ENCODE results near the gene PACS1.

The PACS1 gene

DNA sequence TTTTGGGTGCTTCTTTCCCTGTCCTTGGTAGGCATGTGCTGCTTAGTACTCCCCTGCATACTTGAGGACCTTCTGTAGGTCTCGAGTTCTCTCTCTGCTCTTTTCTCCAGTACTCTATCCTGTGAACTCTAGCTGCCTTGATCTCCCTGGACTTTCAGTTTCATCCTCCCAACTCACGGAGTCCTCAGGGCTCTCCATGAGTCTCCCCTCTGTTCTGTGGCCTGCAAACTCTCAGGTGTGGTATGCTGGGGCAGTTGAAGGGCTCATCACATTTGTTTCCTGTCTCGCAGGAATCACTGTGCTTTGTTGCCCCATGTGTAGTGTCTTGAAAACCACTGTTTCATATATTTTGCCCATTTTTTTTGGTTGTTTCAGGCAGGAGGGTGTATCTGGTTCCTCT, 3.3 kb upstream of the PACS1 start:
- peaks cover 23% of the 10 kb centered on the region for H3K4me1 ChIP-seq (ENCODE audit: insufficient read depth, low read length, severe bottlenecking)
- no peak overlapping the region for H2AFZ ChIP-seq (ENCODE audit: low read length)
- H3K27me3 ChIP-seq (ENCODE audit: insufficient read depth, low read length): no peaks in the 10 kb centered on the region
- no peaks in the 10 kb centered on the region for H4K20me1 ChIP-seq (ENCODE audit: insufficient read depth, low read length)
- H3K79me2 ChIP-seq (ENCODE audit: insufficient read depth, low read length): peaks cover 9% of the 10 kb centered on the region
- H3K4me3 ChIP-seq (ENCODE audit: low read depth, low read length, poor library complexity, severe bottlenecking): no peak overlapping the region
- 0 out of 2 replicates have a peak, but pooled peaks cover 5% of the 10 kb centered on the region for H3K9me3 ChIP-seq (ENCODE audit: low read length)
- H3K9ac ChIP-seq (ENCODE audit: low read length): no peak overlapping the region
- H3F3A ChIP-seq (ENCODE audit: insufficient read depth, low read length): peaks cover 11% of the 10 kb centered on the region
- no peaks in the 10 kb centered on the region for H3K9me2 ChIP-seq (ENCODE audit: low read depth, low read length)
- no peak overlapping the region for H3K4me2 ChIP-seq (ENCODE audit: low read length)
- H3K36me3 ChIP-seq (ENCODE audit: insufficient read depth, low read length): peaks cover 74% of the 10 kb centered on the region
- TF ChIP-seq, protein P1, sequence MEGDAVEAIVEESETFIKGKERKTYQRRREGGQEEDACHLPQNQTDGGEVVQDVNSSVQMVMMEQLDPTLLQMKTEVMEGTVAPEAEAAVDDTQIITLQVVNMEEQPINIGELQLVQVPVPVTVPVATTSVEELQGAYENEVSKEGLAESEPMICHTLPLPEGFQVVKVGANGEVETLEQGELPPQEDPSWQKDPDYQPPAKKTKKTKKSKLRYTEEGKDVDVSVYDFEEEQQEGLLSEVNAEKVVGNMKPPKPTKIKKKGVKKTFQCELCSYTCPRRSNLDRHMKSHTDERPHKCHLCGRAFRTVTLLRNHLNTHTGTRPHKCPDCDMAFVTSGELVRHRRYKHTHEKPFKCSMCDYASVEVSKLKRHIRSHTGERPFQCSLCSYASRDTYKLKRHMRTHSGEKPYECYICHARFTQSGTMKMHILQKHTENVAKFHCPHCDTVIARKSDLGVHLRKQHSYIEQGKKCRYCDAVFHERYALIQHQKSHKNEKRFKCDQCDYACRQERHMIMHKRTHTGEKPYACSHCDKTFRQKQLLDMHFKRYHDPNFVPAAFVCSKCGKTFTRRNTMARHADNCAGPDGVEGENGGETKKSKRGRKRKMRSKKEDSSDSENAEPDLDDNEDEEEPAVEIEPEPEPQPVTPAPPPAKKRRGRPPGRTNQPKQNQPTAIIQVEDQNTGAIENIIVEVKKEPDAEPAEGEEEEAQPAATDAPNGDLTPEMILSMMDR (IDR thresholded peaks at IDR 0.05; ENCODE audit: low read length): no peak
- TF ChIP-seq EZH2 (IDR thresholded peaks at IDR 0.05; ENCODE audit: borderline replicate concordance, low read length): no peak
- H3K27ac ChIP-seq (ENCODE audit: low read depth, low read length, poor library complexity, severe bottlenecking): no peak overlapping the region

DNA sequence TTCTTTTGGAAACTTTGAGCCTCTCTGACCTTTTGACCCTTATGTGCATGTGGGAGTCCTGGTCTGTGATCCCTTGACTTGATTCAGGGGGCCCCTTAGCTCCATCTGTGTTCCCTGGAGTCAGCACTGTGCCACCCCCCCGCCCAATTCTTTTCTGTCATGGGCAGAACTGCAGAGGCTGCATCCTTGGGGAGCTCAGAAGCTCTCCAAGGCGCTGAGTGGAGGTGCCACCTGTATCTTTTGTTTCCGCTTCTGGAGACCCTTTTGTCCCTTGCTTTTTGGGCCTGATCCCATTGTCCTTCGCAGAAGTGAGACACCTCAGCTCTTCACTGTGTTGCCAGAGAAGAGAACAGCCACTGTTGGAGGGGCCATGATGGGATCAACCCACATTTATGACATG, 2.4 kb upstream of the PACS1 start:
- Histone ChIP-seq H4K20me1 (ENCODE audit: insufficient read depth, low read length) (no peaks in the 10 kb centered on the region), H3K9me2 (ENCODE audit: low read depth, low read length) (no peaks in the 10 kb centered on the region), H3K36me3 (ENCODE audit: insufficient read depth, low read length) (peaks cover 68% of the 10 kb centered on the region), H2AFZ (ENCODE audit: low read length) (no peak overlapping the region), H3K9ac (ENCODE audit: low read length) (no peak overlapping the region), H3K79me2 (ENCODE audit: insufficient read depth, low read length) (peaks cover 14% of the 10 kb centered on the region), H3K4me3 (ENCODE audit: low read depth, low read length, poor library complexity, severe bottlenecking) (no peak overlapping the region), H3K4me1 (ENCODE audit: insufficient read depth, low read length, severe bottlenecking) (peaks cover 32% of the 10 kb centered on the region), H3K4me2 (ENCODE audit: low read length) (no peak overlapping the region), H3K9me3 (ENCODE audit: low read length) (0 out of 2 replicates have a peak, but pooled peaks cover 5% of the 10 kb centered on the region), H3K27me3 (ENCODE audit: insufficient read depth, low read length) (no peaks in the 10 kb centered on the region), H3K27ac (ENCODE audit: low read depth, low read length, poor library complexity, severe bottlenecking) (no peak overlapping the region), H3F3A (ENCODE audit: insufficient read depth, low read length) (peaks cover 11% of the 10 kb centered on the region)
- no peak for TF ChIP-seq EZH2 (IDR thresholded peaks at IDR 0.05; ENCODE audit: borderline replicate concordance, low read length)
- TF ChIP-seq, protein P1 (IDR thresholded peaks at IDR 0.05; ENCODE audit: low read length): no peak

DNA sequence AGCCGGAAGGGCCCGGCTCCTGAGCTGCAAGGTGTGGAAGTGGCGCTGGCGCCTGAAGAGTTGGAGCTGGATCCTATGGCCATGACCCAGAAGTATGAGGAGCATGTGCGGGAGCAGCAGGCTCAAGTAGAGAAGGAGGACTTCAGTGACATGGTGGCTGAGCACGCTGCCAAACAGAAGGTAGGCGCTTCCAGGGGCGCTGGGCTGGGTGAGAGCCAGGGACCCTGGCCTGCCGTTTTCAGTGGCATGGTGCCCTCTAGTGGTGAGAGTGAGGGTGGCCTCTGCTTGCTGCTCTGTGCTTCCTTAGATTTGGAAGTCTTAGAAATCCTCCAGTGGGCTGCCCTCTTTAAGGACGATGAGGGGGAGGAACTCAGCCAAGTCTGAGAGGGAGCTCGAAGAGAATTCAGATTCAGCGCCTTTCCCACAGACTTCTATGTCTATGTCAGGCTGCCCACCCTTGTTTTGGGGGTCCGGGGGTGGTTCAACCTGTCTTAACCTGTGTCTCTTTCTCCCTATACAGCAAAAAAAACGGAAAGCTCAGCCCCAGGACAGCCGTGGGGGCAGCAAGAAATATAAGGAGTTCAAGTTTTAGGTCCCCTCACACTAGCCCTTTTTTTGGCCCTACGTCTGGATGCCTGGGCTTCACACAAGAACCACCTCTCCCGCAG, 1.8 kb upstream of the PACS1 start:
- Histone ChIP-seq H3F3A (ENCODE audit: insufficient read depth, low read length) (peaks cover 11% of the 10 kb centered on the region; the same call in 1 of the 2 replicates), H3K9ac (ENCODE audit: low read length) (no peak overlapping the region; the same call in 1 of the 2 replicates), H3K79me2 (ENCODE audit: insufficient read depth, low read length) (peaks cover 15% of the 10 kb centered on the region), H3K27me3 (ENCODE audit: insufficient read depth, low read length) (no peaks in the 10 kb centered on the region), H2AFZ (ENCODE audit: low read length) (no peak overlapping the region), H3K9me2 (ENCODE audit: low read depth, low read length) (no peaks in the 10 kb centered on the region), H3K9me3 (ENCODE audit: low read length) (0 out of 2 replicates have a peak, but pooled peaks cover 5% of the 10 kb centered on the region), H3K36me3 (ENCODE audit: insufficient read depth, low read length) (peaks cover 68% of the 10 kb centered on the region), H4K20me1 (ENCODE audit: insufficient read depth, low read length) (no peaks in the 10 kb centered on the region), H3K27ac (ENCODE audit: low read depth, low read length, poor library complexity, severe bottlenecking) (peak overlapping the region; percentile 91), H3K4me3 (ENCODE audit: low read depth, low read length, poor library complexity, severe bottlenecking) (no peak overlapping the region), H3K4me1 (ENCODE audit: insufficient read depth, low read length, severe bottlenecking) (peaks cover 39% of the 10 kb centered on the region), H3K4me2 (ENCODE audit: low read length) (peak overlapping the region; percentile 72; the same call in 1 of the 2 replicates)
- TF ChIP-seq, protein P1 (IDR thresholded peaks at IDR 0.05; ENCODE audit: low read length): peak; percentile 93
- no peak for TF ChIP-seq EZH2 (IDR thresholded peaks at IDR 0.05; ENCODE audit: borderline replicate concordance, low read length)

All from OCI-LY1 (cell line).